ENCODE results near the gene BTBD6. TPM values are rescaled to one million over a fixed set of nuclear protein-coding genes. Genes with fewer than 3 reads are reported as not detected.

BTBD6 gene
- total and polyA plus RNA-seq, 2 experiments from 2014 or later: 2.2 to 11.6 TPM

GRCh38 chr14:105280525-105280924 is 32.2 kb downstream of the BTBD6 start (continued):
- TF ChIP-seq POLR2AphosphoS5 (IDR thresholded peaks at IDR 0.05; ENCODE audit: low read depth): no peak

DNA sequence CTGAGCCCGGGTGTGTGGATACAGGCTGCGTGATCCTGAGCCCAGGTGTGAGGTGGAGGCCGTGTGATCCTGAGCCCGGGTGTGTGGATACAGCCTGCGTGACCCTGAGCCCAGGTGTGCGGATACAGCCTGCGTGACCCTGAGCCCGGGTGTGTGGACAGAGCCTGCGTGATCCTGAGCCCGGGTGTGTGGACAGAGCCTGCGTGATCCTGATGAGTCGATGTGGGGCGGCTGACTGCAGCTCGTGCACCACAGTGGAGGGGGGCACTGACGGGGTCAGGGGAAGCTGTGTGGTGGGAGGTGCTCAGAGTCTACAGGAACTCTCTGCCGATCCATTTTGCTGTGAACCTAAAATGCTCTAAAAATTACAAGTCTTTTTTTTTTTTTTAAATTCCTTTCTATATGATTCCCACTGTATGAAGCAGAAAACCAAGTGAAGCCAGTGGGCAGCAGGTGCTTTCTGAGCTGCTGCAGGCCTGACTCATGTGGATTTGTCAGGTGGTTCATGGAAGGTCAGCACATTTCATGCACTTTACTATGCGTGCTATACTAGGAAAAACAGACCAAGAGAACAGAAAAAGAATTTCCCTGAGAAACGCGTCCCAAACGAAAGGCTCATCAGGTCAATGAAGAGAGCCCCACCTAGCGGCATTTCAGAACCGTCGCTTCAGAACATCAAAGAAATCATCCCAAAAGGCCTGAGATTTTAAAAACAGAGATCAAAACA is 33.2 kb downstream of the BTBD6 start:
- Histone ChIP-seq H3K27me3 (ENCODE audit: insufficient read depth) (no peaks in the 10 kb centered on the region), H3K4me3 (no peak overlapping the region), H3K9me2 (ENCODE audit: insufficient read depth) (no peaks in the 10 kb centered on the region), H4K20me1 (replicated peaks; ENCODE audit: insufficient read depth) (peaks cover 16% of the 10 kb centered on the region), H3F3A (replicated peaks; ENCODE audit: low read depth) (no peaks in the 10 kb centered on the region), H3K4me2 (no peak overlapping the region), H3K79me2 (replicated peaks; ENCODE audit: insufficient read depth) (peaks cover 41% of the 10 kb centered on the region), H3K4me1 (ENCODE audit: insufficient read depth) (peaks cover 3% of the 10 kb centered on the region; the same call in 1 of the 2 replicates), H3K27ac (ENCODE audit: low read depth) (no peak overlapping the region), H3K36me3 (ENCODE audit: insufficient read depth) (no peaks in the 10 kb centered on the region), H2AFZ (no peak overlapping the region)
- H3K27me3 Mint-ChIP-seq (ENCODE audit: insufficient read depth, low read depth, poor library complexity): peaks cover 6% of the 10 kb centered on the region
- H3K4me1 Mint-ChIP-seq: peaks cover 17% of the 10 kb centered on the region
- peak overlapping the region; percentile 26; the same call in 1 of the 2 replicates for H3K27ac Mint-ChIP-seq
- H3K36me3 Mint-ChIP-seq (ENCODE audit: low read depth): no peaks in the 10 kb centered on the region
- H3K9me3 Mint-ChIP-seq: no peaks in the 10 kb centered on the region
- ATAC-seq: peak; percentile 43
- no peak overlapping the region for H3K4me3 Mint-ChIP-seq
- TF ChIP-seq, protein P1, sequence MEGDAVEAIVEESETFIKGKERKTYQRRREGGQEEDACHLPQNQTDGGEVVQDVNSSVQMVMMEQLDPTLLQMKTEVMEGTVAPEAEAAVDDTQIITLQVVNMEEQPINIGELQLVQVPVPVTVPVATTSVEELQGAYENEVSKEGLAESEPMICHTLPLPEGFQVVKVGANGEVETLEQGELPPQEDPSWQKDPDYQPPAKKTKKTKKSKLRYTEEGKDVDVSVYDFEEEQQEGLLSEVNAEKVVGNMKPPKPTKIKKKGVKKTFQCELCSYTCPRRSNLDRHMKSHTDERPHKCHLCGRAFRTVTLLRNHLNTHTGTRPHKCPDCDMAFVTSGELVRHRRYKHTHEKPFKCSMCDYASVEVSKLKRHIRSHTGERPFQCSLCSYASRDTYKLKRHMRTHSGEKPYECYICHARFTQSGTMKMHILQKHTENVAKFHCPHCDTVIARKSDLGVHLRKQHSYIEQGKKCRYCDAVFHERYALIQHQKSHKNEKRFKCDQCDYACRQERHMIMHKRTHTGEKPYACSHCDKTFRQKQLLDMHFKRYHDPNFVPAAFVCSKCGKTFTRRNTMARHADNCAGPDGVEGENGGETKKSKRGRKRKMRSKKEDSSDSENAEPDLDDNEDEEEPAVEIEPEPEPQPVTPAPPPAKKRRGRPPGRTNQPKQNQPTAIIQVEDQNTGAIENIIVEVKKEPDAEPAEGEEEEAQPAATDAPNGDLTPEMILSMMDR (conservative IDR thresholded peaks at IDR 0.05; ENCODE audit: low read depth in 2 of 2): peak; percentile 74 to 76
- TF ChIP-seq EZH2 (IDR thresholded peaks at IDR 0.05; ENCODE audit: low read depth, unreplicated experiment): no peak
- DNase-seq (ENCODE audit: low spot score): peak; percentile 89

- no peak overlapping the region for H3K27ac ChIP-seq (ENCODE audit: low read depth)
These were observed 33.9 kb downstream of the BTBD6 start for GRCh38 chr14:105282098-105282725.

GRCh38 chr14:105283028-105283427 is 34.7 kb downstream of the BTBD6 start:
- no peaks in the 10 kb centered on the region for H3F3A ChIP-seq (replicated peaks; ENCODE audit: low read depth)
- no peaks in the 10 kb centered on the region for H3K27me3 ChIP-seq (ENCODE audit: insufficient read depth)
- peaks cover 41% of the 10 kb centered on the region for H3K79me2 ChIP-seq (replicated peaks; ENCODE audit: insufficient read depth)
- peaks cover 3% of the 10 kb centered on the region; the same call in 1 of the 2 replicates for H3K4me1 ChIP-seq (ENCODE audit: insufficient read depth)
- peaks cover 16% of the 10 kb centered on the region for H4K20me1 ChIP-seq (replicated peaks; ENCODE audit: insufficient read depth)
- no peaks in the 10 kb centered on the region for H3K9me3 Mint-ChIP-seq
- H2AFZ ChIP-seq: no peak overlapping the region
- peaks cover 17% of the 10 kb centered on the region for H3K4me1 Mint-ChIP-seq
- H3K4me3 Mint-ChIP-seq: no peak overlapping the region
- no peaks in the 10 kb centered on the region for H3K36me3 Mint-ChIP-seq (ENCODE audit: low read depth)
- H3K36me3 ChIP-seq (ENCODE audit: insufficient read depth): no peaks in the 10 kb centered on the region
- no peak overlapping the region for H3K27ac ChIP-seq (ENCODE audit: low read depth)
- ATAC-seq: peak; percentile 74
- H3K9me2 ChIP-seq (ENCODE audit: insufficient read depth): no peaks in the 10 kb centered on the region
- H3K4me3 ChIP-seq: no peak overlapping the region
- H3K27ac Mint-ChIP-seq: no peak overlapping the region
- H3K4me2 ChIP-seq: no peak overlapping the region
- H3K27me3 Mint-ChIP-seq (ENCODE audit: insufficient read depth, low read depth, poor library complexity): peaks cover 6% of the 10 kb centered on the region
- DNase-seq (ENCODE audit: low spot score): peak; percentile 69
- TF ChIP-seq ETS1 (IDR thresholded peaks at IDR 0.05) (no peak), ZNF331 (CRISPR knock-in tag; IDR thresholded peaks at IDR 0.05; ENCODE audit: low read depth) (no peak), REST (IDR thresholded peaks at IDR 0.05; ENCODE audit: unreplicated experiment) (no peak), CREB1 (CRISPR knock-in tag; IDR thresholded peaks at IDR 0.05; ENCODE audit: low read depth) (no peak)

More at GRCh38 chr14:105282098-105282725, 33.9 kb downstream of the BTBD6 start:
- Histone ChIP-seq H4K20me1 (replicated peaks; ENCODE audit: insufficient read depth) (peaks cover 16% of the 10 kb centered on the region), H3K4me3 (no peak overlapping the region), H3K79me2 (replicated peaks; ENCODE audit: insufficient read depth) (peaks cover 41% of the 10 kb centered on the region), H3K36me3 (ENCODE audit: insufficient read depth) (no peaks in the 10 kb centered on the region), H3F3A (replicated peaks; ENCODE audit: low read depth) (no peaks in the 10 kb centered on the region), H3K27me3 (ENCODE audit: insufficient read depth) (no peaks in the 10 kb centered on the region), H3K9me2 (ENCODE audit: insufficient read depth) (no peaks in the 10 kb centered on the region), H3K4me1 (ENCODE audit: insufficient read depth) (peaks cover 3% of the 10 kb centered on the region; the same call in 1 of the 2 replicates), H2AFZ (no peak overlapping the region), H3K4me2 (no peak overlapping the region)
- Mint-ChIP-seq H3K36me3 (ENCODE audit: low read depth) (no peaks in the 10 kb centered on the region), H3K4me3 (no peak overlapping the region), H3K27me3 (ENCODE audit: insufficient read depth, low read depth, poor library complexity) (peaks cover 6% of the 10 kb centered on the region), H3K27ac (no peak overlapping the region), H3K4me1 (peaks cover 17% of the 10 kb centered on the region), H3K9me3 (no peaks in the 10 kb centered on the region)
- no peak for DNase-seq (ENCODE audit: low spot score)
- TF ChIP-seq EZH2 (IDR thresholded peaks at IDR 0.05; ENCODE audit: low read depth, unreplicated experiment) (no peak), NANOG (IDR thresholded peaks at IDR 0.05; ENCODE audit: borderline replicate concordance) (no peak)
- peak; percentile 48 for ATAC-seq
